HEK293 (cell line): ENCODE measurements around the gene MTERF4.

Experiments used
- CTCF ChIA-PET: fragments of 350-600 bp; formaldehyde crosslinking; extraction: SDS; loops from one replicate; lab custom pipeline; 2021; ENCODE audit warnings: antibody characterized with exemption; lab: Yijun Ruan, JAX
- POLR2A ChIA-PET: fragments of 300-600 bp; formaldehyde crosslinking; extraction: SDS; loops from one replicate; lab custom pipeline; 2020; ENCODE audit warnings: antibody characterized with exemption, inconsistent platforms; lab: Yijun Ruan, JAX
- H3K27ac ChIP-seq: fragments of 200-500 bp; sonication (Bioruptor generic); 2 replicates; pipeline ENCODE4 v1.5.1; 2014; ENCODE audit warnings: low read depth, low read length, control low read depth, inconsistent platforms; ENCODE audit errors: extremely low read depth
- H3K36me3 ChIP-seq, 2 experiments: fragments of 200-500 bp in 1 of 2; sonication (Bioruptor generic) in 1 of 2; 1 replicate in 1 of 2; 2 replicates in 1 of 2; pipeline ENCODE4 v1.5.1; 2014 to 2017; ENCODE audit warnings: inconsistent platforms in 2 of 2, low read length in 2 of 2; ENCODE audit not compliant: control insufficient read depth in 2 of 2, insufficient read depth in 1 of 2
- H3K4me1 ChIP-seq: fragments of 200-500 bp; sonication (Bioruptor generic); 2 replicates; pipeline ENCODE4 v1.5.1; 2014; ENCODE audit warnings: mild to moderate bottlenecking, low read length, inconsistent platforms; ENCODE audit not compliant: control insufficient read depth, insufficient read depth
- H3K4me3 ChIP-seq: 2 replicates; pipeline ENCODE4 v1.5.1; 2011; ENCODE audit warnings: low read depth, mild to moderate bottlenecking, control low read depth, low read length, moderate library complexity
- H3K9me3 ChIP-seq: fragments of 200-500 bp; sonication (Bioruptor generic); 2 replicates; pipeline ENCODE4 v1.5.1; 2014; ENCODE audit warnings: low read depth, low read length, inconsistent platforms; ENCODE audit not compliant: control insufficient read depth, insufficient read depth
- BCL6B ChIP-seq: fragments of 450-650 bp; formaldehyde crosslinking; IDR thresholded peaks from 2 replicates; pipeline ENCODE4 v1.5.1; 2017; ENCODE audit warnings: missing biosample characterization, missing genetic modification characterization
- CTCF ChIP-seq: fragments of 450-650 bp; formaldehyde crosslinking; IDR thresholded peaks from 2 replicates; pipeline ENCODE4 v1.5.1; 2016; ENCODE audit warnings: missing biosample characterization, missing genetic modification characterization
- HOXC10 ChIP-seq: sonication (generic); formaldehyde crosslinking; IDR thresholded peaks from 2 replicates; pipeline ENCODE4 v1.8.1; 2023; ENCODE audit warnings: mild to moderate bottlenecking, missing genetic modification reagents
- KLF8 ChIP-seq: fragments of 450-650 bp; formaldehyde crosslinking; IDR thresholded peaks from 2 replicates; pipeline ENCODE4 v1.5.1; 2016; ENCODE audit warnings: missing biosample characterization, missing genetic modification characterization
- OSR2 ChIP-seq: fragments of 450-650 bp; formaldehyde crosslinking; IDR thresholded peaks from 2 replicates; pipeline ENCODE4 v1.5.1; 2016; ENCODE audit warnings: missing biosample characterization, missing genetic modification characterization
- PRDM10 ChIP-seq: fragments of 450-650 bp; formaldehyde crosslinking; IDR thresholded peaks from 2 replicates; pipeline ENCODE4 v1.5.1; 2016; ENCODE audit warnings: missing biosample characterization, missing genetic modification characterization
- SCRT2 ChIP-seq: fragments of 450-650 bp; formaldehyde crosslinking; IDR thresholded peaks from 2 replicates; pipeline ENCODE4 v1.5.1; 2016; ENCODE audit warnings: missing biosample characterization, missing genetic modification characterization
- SP7 ChIP-seq: fragments of 450-650 bp; formaldehyde crosslinking; IDR thresholded peaks from 2 replicates; pipeline ENCODE4 v1.5.1; 2016; ENCODE audit warnings: missing biosample characterization, missing genetic modification characterization
- ZBTB20 ChIP-seq: fragments of 450-650 bp; formaldehyde crosslinking; IDR thresholded peaks from 2 replicates; pipeline ENCODE4 v1.5.1; 2016; ENCODE audit warnings: missing biosample characterization, missing genetic modification characterization
- ZFHX2 ChIP-seq: fragments of 450-650 bp; formaldehyde crosslinking; conservative IDR thresholded peaks from 2 replicates; pipeline ENCODE4 v1.5.1; 2016; ENCODE audit warnings: missing biosample characterization, missing genetic modification characterization
- ZNF114 ChIP-seq: fragments of 450-650 bp; formaldehyde crosslinking; IDR thresholded peaks from 2 replicates; pipeline ENCODE4 v1.5.0; 2017; ENCODE audit warnings: missing biosample characterization, missing genetic modification characterization
- ZNF138 ChIP-seq: fragments of 450-650 bp; formaldehyde crosslinking; IDR thresholded peaks from 2 replicates; pipeline ENCODE4 v1.5.1; 2016; ENCODE audit warnings: missing biosample characterization, missing genetic modification characterization, borderline replicate concordance
- ZNF155 ChIP-seq: fragments of 450-650 bp; formaldehyde crosslinking; IDR thresholded peaks from 2 replicates; pipeline ENCODE4 v1.5.1; 2016; ENCODE audit warnings: missing biosample characterization, missing genetic modification characterization
- ZNF157 ChIP-seq: fragments of 450-650 bp; formaldehyde crosslinking; IDR thresholded peaks from 2 replicates; pipeline ENCODE4 v1.5.1; 2016; ENCODE audit warnings: missing biosample characterization, missing genetic modification characterization
- ZNF16 ChIP-seq: fragments of 450-650 bp; formaldehyde crosslinking; IDR thresholded peaks from 2 replicates; pipeline ENCODE4 v1.5.1; 2016; ENCODE audit warnings: low read depth, missing biosample characterization, missing genetic modification characterization
- ZNF184 ChIP-seq: fragments of 450-650 bp; IDR thresholded peaks from 2 replicates; pipeline ENCODE4 v1.5.1; 2018; ENCODE audit warnings: missing biosample characterization, mild to moderate bottlenecking, missing genetic modification characterization
- ZNF302 ChIP-seq: fragments of 450-650 bp; formaldehyde crosslinking; IDR thresholded peaks from 2 replicates; pipeline ENCODE4 v1.5.1; 2016; ENCODE audit warnings: missing biosample characterization, missing genetic modification characterization, low read depth
- ZNF423 ChIP-seq: fragments of 450-650 bp; formaldehyde crosslinking; IDR thresholded peaks from 2 replicates; pipeline ENCODE4 v1.5.1; 2016; ENCODE audit warnings: missing biosample characterization, missing genetic modification characterization
- ZNF426 ChIP-seq: fragments of 450-650 bp; formaldehyde crosslinking; IDR thresholded peaks from 2 replicates; pipeline ENCODE4 v1.5.1; 2017; ENCODE audit warnings: missing biosample characterization, missing genetic modification characterization, mild to moderate bottlenecking, inconsistent platforms, moderate library complexity
- ZNF449 ChIP-seq: fragments of 450-650 bp; formaldehyde crosslinking; IDR thresholded peaks from 2 replicates; pipeline ENCODE4 v1.5.1; 2017; ENCODE audit warnings: missing biosample characterization, mild to moderate bottlenecking, missing genetic modification characterization, moderate library complexity
- ZNF529 ChIP-seq: fragments of 450-650 bp; formaldehyde crosslinking; IDR thresholded peaks from 2 replicates; pipeline ENCODE4 v1.5.1; 2017; ENCODE audit warnings: missing genetic modification characterization, missing biosample characterization; ENCODE audit not compliant: insufficient replicate concordance
- ZNF623 ChIP-seq: fragments of 450-650 bp; formaldehyde crosslinking; IDR thresholded peaks from 2 replicates; pipeline ENCODE4 v1.5.1; 2016; ENCODE audit warnings: missing biosample characterization, missing genetic modification characterization
- ZNF626 ChIP-seq: fragments of 450-650 bp; sonication (Bioruptor Pico); formaldehyde crosslinking; IDR thresholded peaks from 2 replicates; pipeline ENCODE4 v1.5.1; 2018; ENCODE audit warnings: missing biosample characterization, missing genetic modification characterization, inconsistent platforms
- ZNF670 ChIP-seq: fragments of 450-650 bp; formaldehyde crosslinking; IDR thresholded peaks from 2 replicates; pipeline ENCODE4 v1.5.1; 2016; ENCODE audit warnings: missing biosample characterization, missing genetic modification characterization, low read depth
- ZNF701 ChIP-seq: fragments of 450-650 bp; formaldehyde crosslinking; IDR thresholded peaks from 2 replicates; pipeline ENCODE4 v1.5.1; 2016; ENCODE audit warnings: missing biosample characterization, missing genetic modification characterization
- ZNF76 ChIP-seq: fragments of 450-650 bp; formaldehyde crosslinking; IDR thresholded peaks from 2 replicates; pipeline ENCODE4; 2016; ENCODE audit warnings: low read depth, missing biosample characterization, missing genetic modification characterization, borderline replicate concordance

The MTERF4 gene

GRCh38 chr2:241091734-241092445 is 10.2 kb downstream of the MTERF4 start:
- Histone ChIP-seq H3K9me3 (no peaks in the 10 kb centered on the region), H3K27ac (no peak overlapping the region), H3K4me1 (no peaks in the 10 kb centered on the region), H3K36me3 (peaks cover 20 to 98% of the 10 kb centered on the region in 2 experiments)
- CTCF ChIA-PET = interaction anchor here (0.5 to 1.9 kb wide), 3 partner anchors 14 to 109 kb away, joined by 4 to 7 read pairs (median 4); no protein-coding TSS in a partner anchor
- no peak for TF ChIP-seq ZNF626
- TF ChIP-seq ZNF701 = no peak
- TF ChIP-seq ZNF114 (tag by site-specific recombination) = no peak
- TF ChIP-seq ZNF529 (tag by site-specific recombination) = no peak
- TF ChIP-seq SCRT2 (tag by site-specific recombination) = no peak
- no peak for TF ChIP-seq OSR2 (tag by site-specific recombination)
- TF ChIP-seq ZNF623 (tag by site-specific recombination) = no peak
- TF ChIP-seq ZNF670 = no peak
- no peak for TF ChIP-seq ZNF302
- no peak for TF ChIP-seq ZBTB20 (tag by site-specific recombination)
- TF ChIP-seq ZNF423 = no peak
- no peak for TF ChIP-seq KLF8 (tag by site-specific recombination)
- no peak for TF ChIP-seq SP7 (tag by site-specific recombination)
- no peak for TF ChIP-seq ZNF184
- no peak for TF ChIP-seq ZNF157
- no peak for TF ChIP-seq ZNF138 (tag by site-specific recombination)
- TF ChIP-seq ZNF76 (tag by site-specific recombination) = no peak
- no peak for TF ChIP-seq ZNF426 (tag by site-specific recombination)
- TF ChIP-seq ZNF449 (tag by site-specific recombination) = no peak
- TF ChIP-seq, all 188 proteins: peak for 0
- POLR2A ChIA-PET = no interaction called here
- H3K4me3 ChIP-seq = no peak overlapping the region

- ChIA-PET CTCF (interaction anchor here (0.5 kb wide), 1 partner anchor 508 kb away, joined by 3 read pairs; no protein-coding TSS in a partner anchor), POLR2A (no interaction called here)
- H3K9me3 ChIP-seq = no peaks in the 10 kb centered on the region
- H3K4me3 ChIP-seq = no peak overlapping the region
- TF ChIP-seq ZFHX2 (tag by site-specific recombination) = no peak
- TF ChIP-seq ZNF16 = no peak
- peak; percentile 49; the same call in 1 of the 2 replicates for TF ChIP-seq PRDM10
- TF ChIP-seq CTCF (tag by site-specific recombination) = no peak
- no peak for TF ChIP-seq BCL6B (tag by site-specific recombination)
- no peak for TF ChIP-seq HOXC10 (CRISPR knock-in tag)
- TF ChIP-seq ZNF155 (tag by site-specific recombination) = no peak
- H3K4me1 ChIP-seq = no peaks in the 10 kb centered on the region
- peaks cover 23 to 98% of the 10 kb centered on the region in 2 experiments for H3K36me3 ChIP-seq
- H3K27ac ChIP-seq = no peak overlapping the region
Observed at GRCh38 chr2:241091201-241091600, 10.9 kb downstream of the MTERF4 start.
